Ramos (cell line): Measurements from ENCODE around the gene SRCAP.

Source experiments
- in situ Hi-C: fragments of 300-500 bp; cut with MboI; formaldehyde crosslinking; loops from one replicate; pipeline ENCODE4 v1.14.3; 2022; ENCODE audit warnings: low sequenced_read_pairs; ENCODE audit not compliant: unreplicated experiment

SRCAP gene

GRCh38 chr16:30748634-30749445 is 49.9 kb downstream of the SRCAP start:
- in situ Hi-C loops, result no loop called here

GRCh38 chr16:30750201-30750600 is 51.2 kb downstream of the SRCAP start:
- in situ Hi-C loops, result no loop called here

- in situ Hi-C loops, result no loop called here
These were observed 52.0 kb downstream of the SRCAP start for GRCh38 chr16:30750876-30751465.

- in situ Hi-C loops, result no loop called here
These were observed 54.6 kb downstream of the SRCAP start for GRCh38 chr16:30753596-30753995.

GRCh38 chr16:30755955-30756780 is 57.2 kb downstream of the SRCAP start:
- in situ Hi-C loops, result no loop called here

- in situ Hi-C loops, result no loop called here
These were observed 57.8 kb downstream of the SRCAP start for GRCh38 chr16:30756781-30757100.

GRCh38 chr16:30757316-30757715 is 58.3 kb downstream of the SRCAP start:
- in situ Hi-C loops, result no loop called here

GRCh38 chr16:30758988-30759491 is 60.1 kb downstream of the SRCAP start:
- in situ Hi-C loops, result no loop called here

- in situ Hi-C loops, result no loop called here
These were observed 61.1 kb downstream of the SRCAP start for GRCh38 chr16:30760001-30760559.

GRCh38 chr16:30760577-30761426 is 61.8 kb downstream of the SRCAP start:
- in situ Hi-C loops, result no loop called here

- in situ Hi-C loops, result no loop called here
These were observed 62.5 kb downstream of the SRCAP start for GRCh38 chr16:30761427-30761927.

- in situ Hi-C loops, result no loop called here
These were observed 63.2 kb downstream of the SRCAP start, which contains the start of the genes CFAP119 and RNF40 for GRCh38 chr16:30761928-30762902. TSS of gene CFAP119 (minus strand) at chr16:30762062. CDS start at chr16:30761748, 314 bp downstream. TSS of gene RNF40 (plus strand) at chr16:30762322. CDS start at chr16:30762546, 224 bp downstream.

- in situ Hi-C loops, result no loop called here
These were observed 64.2 kb downstream of the SRCAP start for GRCh38 chr16:30762991-30763725.

GRCh38 chr16:30764086-30764485 is 65.1 kb downstream of the SRCAP start:
- in situ Hi-C loops, result no loop called here

- in situ Hi-C loops, result loop anchor here (5.0 kb wide), 1 partner anchor 42 kb away; no protein-coding TSS in a partner anchor
These were observed 66.0 kb downstream of the SRCAP start for GRCh38 chr16:30764816-30765465.

- in situ Hi-C loops, result loop anchor here (5.0 kb wide), 1 partner anchor 41 kb away; no protein-coding TSS in a partner anchor
These were observed 67.4 kb downstream of the SRCAP start for GRCh38 chr16:30766206-30766932.
